Trophoblast cell (in vitro differentiated cells and primary cell): ENCODE measurements around the gene IRF7.

Experiments used
- DNase-seq, 2 donors: peaks; one replicate each; pipeline ENCODE4 v3.0.0-alpha.2; 2016
- H2AFZ ChIP-seq: 2 replicates; pipeline ENCODE4 v1.6.1; 2013; ENCODE audit warnings: low read length, moderate library complexity, mild to moderate bottlenecking; ENCODE audit not compliant: insufficient read depth, poor library complexity
- H2AK5ac ChIP-seq: 2 replicates; pipeline ENCODE4 v1.6.1; 2013; ENCODE audit warnings: mild to moderate bottlenecking, low read length
- H2BK120ac ChIP-seq: 2 replicates; pipeline ENCODE4 v1.6.1; 2013; ENCODE audit warnings: low read length, mild to moderate bottlenecking, moderate library complexity; ENCODE audit not compliant: insufficient read depth, poor library complexity
- H2BK12ac ChIP-seq: 2 replicates; pipeline ENCODE4 v1.6.1; 2013; ENCODE audit warnings: mild to moderate bottlenecking, low read length, moderate library complexity
- H2BK5ac ChIP-seq: 2 replicates; pipeline ENCODE4 v1.6.1; 2013; ENCODE audit warnings: low read length, low read depth, moderate library complexity, mild to moderate bottlenecking; ENCODE audit not compliant: poor library complexity
- H3K14ac ChIP-seq: 2 replicates; pipeline ENCODE4 v1.6.1; 2013; ENCODE audit warnings: mild to moderate bottlenecking, low read length
- H3K18ac ChIP-seq: 2 replicates; pipeline ENCODE4 v1.6.1; 2013; ENCODE audit warnings: mild to moderate bottlenecking, low read length
- H3K23ac ChIP-seq: 2 replicates; pipeline ENCODE4 v1.6.1; 2013; ENCODE audit warnings: low read length
- H3K27ac ChIP-seq: 2 replicates; pipeline ENCODE4 v1.5.1; 2013; ENCODE audit warnings: low read depth, mild to moderate bottlenecking, inconsistent platforms, low read length, moderate library complexity
- H3K27me3 ChIP-seq: 2 replicates; pipeline ENCODE4 v1.6.1; 2013; ENCODE audit warnings: inconsistent platforms, mild to moderate bottlenecking, low read length, moderate library complexity; ENCODE audit not compliant: insufficient read depth
- H3K36me3 ChIP-seq, 2 experiments: 1 replicate in 1 of 2; 2 replicates in 1 of 2; pipeline ENCODE4 v1.6.1; 2013; ENCODE audit warnings: low read length in 2 of 2, mild to moderate bottlenecking in 2 of 2, moderate library complexity in 1 of 2; ENCODE audit not compliant: insufficient read depth in 2 of 2, control insufficient read depth in 1 of 2
- H3K4ac ChIP-seq: 2 replicates; pipeline ENCODE4 v1.6.1; 2013; ENCODE audit warnings: low read depth, mild to moderate bottlenecking, low read length, moderate library complexity
- H3K4me1 ChIP-seq, 2 experiments: 1 replicate in 1 of 2; 2 replicates in 1 of 2; pipeline ENCODE4 v1.6.1; 2013; ENCODE audit warnings: low read length in 2 of 2, mild to moderate bottlenecking in 2 of 2, moderate library complexity in 1 of 2; ENCODE audit not compliant: insufficient read depth in 2 of 2, control insufficient read depth in 1 of 2
- H3K4me2 ChIP-seq: 2 replicates; pipeline ENCODE4 v1.6.1; 2013; ENCODE audit warnings: inconsistent platforms, mild to moderate bottlenecking, low read length, moderate library complexity
- H3K4me3 ChIP-seq: 2 replicates; pipeline ENCODE4 v1.5.1; 2013; ENCODE audit warnings: mild to moderate bottlenecking, low read depth, low read length, inconsistent platforms
- H3K79me1 ChIP-seq: one replicate; pipeline ENCODE4 v1.6.1; 2013; ENCODE audit warnings: low read length
- H3K79me2 ChIP-seq: 2 replicates; pipeline ENCODE4 v1.6.1; 2013; ENCODE audit warnings: low read length, mild to moderate bottlenecking; ENCODE audit not compliant: control insufficient read depth, insufficient read depth, poor library complexity
- H3K9ac ChIP-seq: 2 replicates; pipeline ENCODE4 v1.6.1; 2013; ENCODE audit warnings: mild to moderate bottlenecking, low read length
- H3K9me3 ChIP-seq: 2 replicates; pipeline ENCODE4 v1.6.1; 2013; ENCODE audit warnings: low read depth, mild to moderate bottlenecking, control low read depth, inconsistent platforms, low read length; ENCODE audit not compliant: insufficient read depth
- H4K12ac ChIP-seq: 2 replicates; pipeline ENCODE4 v1.6.1; 2013; ENCODE audit warnings: low read depth, mild to moderate bottlenecking, low read length, moderate library complexity
- H4K8ac ChIP-seq: 2 replicates; pipeline ENCODE4 v1.6.1; 2013; ENCODE audit warnings: low read depth, mild to moderate bottlenecking, low read length, moderate library complexity
- H4K91ac ChIP-seq: one replicate; pipeline ENCODE4 v1.6.1; 2013; ENCODE audit warnings: low read depth, mild to moderate bottlenecking, low read length, moderate library complexity
- WGBS: extraction: QIAGEN DNeasy Blood & Tissue Kit; methylation state at CpG from one replicate; pipeline ENCODE4 v1.1.7; 2013; ENCODE audit warnings: missing lambda C conversion rate; ENCODE audit not compliant: insufficient read length, insufficient coverage; ENCODE audit errors: extremely low coverage; 5-methylcytosine and 5-hydroxymethylcytosine counted together

IRF7 gene

DNA sequence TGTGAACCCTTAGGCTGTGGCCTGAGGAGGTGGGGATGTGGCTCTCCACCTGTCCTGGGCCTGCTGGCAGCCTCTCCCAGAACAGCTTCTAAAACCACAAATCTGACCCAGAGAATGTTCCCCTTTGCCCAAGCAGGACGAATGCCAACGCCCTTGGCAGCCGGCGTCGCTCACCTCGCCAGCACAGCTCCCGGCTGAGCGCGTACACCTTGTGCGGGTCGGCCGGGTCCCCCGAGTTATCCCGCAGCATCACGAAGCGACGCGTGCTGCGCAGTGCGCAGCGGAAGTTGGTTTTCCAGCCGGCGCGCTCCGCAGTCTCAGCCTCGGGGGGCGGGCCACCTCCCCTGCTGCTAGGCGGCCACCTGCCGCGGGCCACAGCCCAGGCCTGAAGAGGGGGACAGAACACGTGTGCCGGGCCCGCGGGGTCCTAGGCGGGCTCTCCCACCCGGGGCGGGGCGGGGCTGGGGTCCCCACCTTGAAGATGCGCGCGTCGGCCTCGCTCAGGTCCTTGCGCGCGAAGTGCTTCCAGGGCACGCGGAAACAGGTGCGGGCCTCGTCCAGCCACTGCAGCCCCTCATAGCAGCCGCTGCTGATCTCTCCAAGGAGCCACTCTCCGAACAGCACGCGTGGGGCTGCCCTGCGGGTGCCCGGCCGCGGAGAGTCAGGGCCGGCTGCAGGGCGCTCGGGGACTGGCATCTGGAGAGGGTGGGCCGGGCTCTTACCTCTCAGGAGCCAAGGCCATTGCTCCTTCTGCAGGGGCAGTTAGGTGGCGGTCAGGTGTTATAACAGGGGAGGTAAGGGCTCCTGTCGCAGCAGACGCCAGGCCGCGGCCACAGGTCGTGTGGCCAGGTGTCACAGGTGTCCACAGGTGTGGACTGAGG is 887 bp downstream of the IRF7 start:
- H3K18ac ChIP-seq: peak overlapping the region; percentile 34
- H2BK12ac ChIP-seq: no peak overlapping the region
- H3K14ac ChIP-seq: peak overlapping the region; percentile 23
- H3K4ac ChIP-seq: no peak overlapping the region
- no peak overlapping the region for H3K23ac ChIP-seq
- peaks cover 2% of the 10 kb centered on the region for H3K79me1 ChIP-seq
- H3K27me3 ChIP-seq: no peaks in the 10 kb centered on the region
- no peaks in the 10 kb centered on the region for H3K79me2 ChIP-seq
- H4K8ac ChIP-seq: peak overlapping the region; percentile 15
- peak overlapping the region; percentile 84 for H3K4me2 ChIP-seq
- H2AFZ ChIP-seq: peak overlapping the region; percentile 3
- H4K91ac ChIP-seq: no peak overlapping the region
- no peak overlapping the region for H4K12ac ChIP-seq
- no peak overlapping the region for H2BK5ac ChIP-seq
- peaks cover 1% of the 10 kb centered on the region for H3K9me3 ChIP-seq
- peaks cover 58 to 59% of the 10 kb centered on the region in 2 experiments for H3K36me3 ChIP-seq
- DNase-seq: peak in 1 of 2 donors; percentile 12
- H3K4me3 ChIP-seq: peak overlapping the region; percentile 84
- no CpG with 5 or more reads among the region's 68 CpGs for WGBS
- no peak overlapping the region for H3K27ac ChIP-seq
- peak overlapping the region; percentile 50 for H3K9ac ChIP-seq
- no peak overlapping the region for H2BK120ac ChIP-seq
- peaks cover 9 to 17% of the 10 kb centered on the region in 2 experiments for H3K4me1 ChIP-seq
- H2AK5ac ChIP-seq: peak overlapping the region; percentile 54

DNA sequence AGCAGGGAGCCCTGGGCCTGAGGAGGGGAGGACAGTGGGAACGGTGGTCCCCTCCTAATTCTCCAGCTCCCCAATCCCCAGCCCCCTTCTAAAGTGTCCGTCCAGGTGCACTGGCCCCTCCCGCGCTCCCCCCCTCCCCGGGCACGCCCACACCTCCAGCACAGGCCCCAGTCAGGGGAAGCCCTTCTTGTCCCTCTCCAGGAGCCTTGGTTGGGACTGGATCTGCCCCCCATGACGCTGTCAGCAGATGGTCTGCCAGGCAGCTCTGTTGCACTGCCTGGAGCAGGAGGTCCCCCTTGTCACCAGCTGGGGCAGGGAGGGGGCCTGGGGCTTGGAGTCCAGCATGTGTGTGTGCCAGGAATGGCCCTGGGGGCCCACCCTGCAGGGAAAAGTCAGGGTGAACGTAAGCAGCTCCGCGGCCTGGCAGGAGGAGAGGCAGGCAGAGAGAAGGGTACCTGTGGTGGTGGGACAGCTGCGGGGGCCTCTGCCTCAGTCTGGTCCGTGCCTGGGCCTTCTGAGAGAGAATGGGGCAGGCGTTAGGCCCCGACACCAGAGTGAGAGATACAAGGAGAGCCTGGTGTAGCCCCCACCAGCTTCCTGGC is 1.6 kb downstream of the IRF7 start:
- WGBS: no CpG with 5 or more reads among the region's 14 CpGs
- Histone ChIP-seq H3K4me3 (no peak overlapping the region), H3K9me3 (peaks cover 1% of the 10 kb centered on the region), H3K18ac (no peak overlapping the region), H3K36me3 (peaks cover 61% of the 10 kb centered on the region in 2 experiments), H3K4me1 (peaks cover 9 to 17% of the 10 kb centered on the region in 2 experiments), H2BK120ac (no peak overlapping the region), H3K9ac (no peak overlapping the region), H2BK12ac (no peak overlapping the region), H3K27ac (no peak overlapping the region), H2AFZ (no peak overlapping the region), H3K79me2 (no peaks in the 10 kb centered on the region), H3K23ac (no peak overlapping the region), H3K14ac (no peak overlapping the region), H3K27me3 (no peaks in the 10 kb centered on the region), H3K4me2 (no peak overlapping the region), H4K12ac (no peak overlapping the region), H2BK5ac (no peak overlapping the region), H2AK5ac (no peak overlapping the region), H3K4ac (no peak overlapping the region), H4K91ac (no peak overlapping the region), H3K79me1 (peaks cover 2% of the 10 kb centered on the region), H4K8ac (no peak overlapping the region)
- peak in 1 of 2 donors; percentile 13 for DNase-seq

DNA sequence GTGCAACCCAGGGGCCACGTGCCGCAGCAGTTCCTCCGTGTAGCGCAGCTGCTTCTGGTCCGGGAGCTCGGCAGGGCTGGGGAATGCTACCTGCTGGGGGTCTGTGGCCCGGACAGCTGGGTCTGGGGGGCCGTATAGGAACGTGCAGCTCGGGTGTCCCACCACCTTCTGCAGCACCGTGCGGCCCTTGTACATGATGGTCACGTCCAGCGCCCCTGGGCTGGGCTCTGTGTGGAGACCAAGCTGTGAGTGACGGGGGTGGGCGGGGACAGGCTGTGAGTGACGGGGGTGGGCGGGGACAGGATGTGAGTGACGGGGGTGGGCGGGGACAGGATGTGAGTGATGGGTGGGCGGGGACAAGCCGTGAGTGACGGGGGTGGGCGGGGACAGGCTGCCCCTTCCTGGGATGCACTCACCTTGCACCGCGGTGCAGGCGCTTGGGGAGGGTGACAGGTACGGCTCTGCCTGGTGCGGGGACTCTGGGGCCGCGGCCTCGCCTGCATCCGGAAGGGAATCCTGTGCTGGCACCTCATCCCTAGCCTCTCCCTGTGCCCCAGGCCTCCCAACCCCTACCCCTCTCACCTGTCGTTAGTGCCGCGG is 2.3 kb downstream of the IRF7 start:
- DNase-seq: peak; percentile 76 to 80
- Histone ChIP-seq H3K79me1 (peaks cover 2% of the 10 kb centered on the region), H3K18ac (no peak overlapping the region), H3K27ac (no peak overlapping the region), H3K36me3 (peaks cover 66% of the 10 kb centered on the region in 2 experiments), H4K12ac (no peak overlapping the region), H3K9me3 (peaks cover 1% of the 10 kb centered on the region), H2BK120ac (no peak overlapping the region), H3K79me2 (no peaks in the 10 kb centered on the region), H3K4me2 (no peak overlapping the region), H2BK12ac (no peak overlapping the region), H2AK5ac (no peak overlapping the region), H3K14ac (no peak overlapping the region), H3K27me3 (no peaks in the 10 kb centered on the region), H3K9ac (no peak overlapping the region), H3K4ac (no peak overlapping the region), H2AFZ (no peak overlapping the region), H4K91ac (no peak overlapping the region), H4K8ac (no peak overlapping the region), H3K4me3 (no peak overlapping the region), H2BK5ac (no peak overlapping the region), H3K23ac (no peak overlapping the region), H3K4me1 (peaks cover 9 to 17% of the 10 kb centered on the region in 2 experiments)
- no CpG with 5 or more reads among the region's 36 CpGs for WGBS

DNA sequence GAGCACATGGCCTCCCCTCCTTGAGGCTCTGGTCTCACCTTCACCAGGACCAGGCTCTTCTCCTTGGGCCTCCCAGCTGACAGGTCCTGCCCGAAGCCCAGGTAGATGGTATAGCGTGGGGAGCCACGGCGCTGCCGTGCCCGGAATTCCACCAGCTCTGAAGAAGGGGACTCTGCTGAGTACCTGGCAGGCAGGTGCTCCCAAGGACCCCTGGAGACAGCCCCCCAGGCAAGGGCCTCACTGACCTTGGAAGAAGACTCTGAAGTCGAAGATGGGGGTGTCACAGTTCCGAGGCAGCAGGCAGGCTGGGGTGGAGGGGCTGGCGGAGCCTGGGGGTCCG is 2.8 kb downstream of the IRF7 start:
- H4K8ac ChIP-seq: no peak overlapping the region
- H2BK120ac ChIP-seq: no peak overlapping the region
- no peak overlapping the region for H3K27ac ChIP-seq
- H3K9me3 ChIP-seq: peaks cover 1% of the 10 kb centered on the region
- no peak overlapping the region for H4K91ac ChIP-seq
- peaks cover 66% of the 10 kb centered on the region in 2 experiments for H3K36me3 ChIP-seq
- no peak overlapping the region for H3K4me3 ChIP-seq
- H3K27me3 ChIP-seq: no peaks in the 10 kb centered on the region
- no peak overlapping the region for H3K4me2 ChIP-seq
- H2AK5ac ChIP-seq: no peak overlapping the region
- H2BK5ac ChIP-seq: no peak overlapping the region
- no peak overlapping the region for H2AFZ ChIP-seq
- no CpG with 5 or more reads among the region's 10 CpGs for WGBS
- peaks cover 9 to 17% of the 10 kb centered on the region in 2 experiments for H3K4me1 ChIP-seq
- H3K79me2 ChIP-seq: no peaks in the 10 kb centered on the region
- no peak overlapping the region for H3K4ac ChIP-seq
- H3K23ac ChIP-seq: no peak overlapping the region
- no peak overlapping the region for H4K12ac ChIP-seq
- H2BK12ac ChIP-seq: no peak overlapping the region
- H3K18ac ChIP-seq: no peak overlapping the region
- H3K14ac ChIP-seq: no peak overlapping the region
- peaks cover 2% of the 10 kb centered on the region for H3K79me1 ChIP-seq
- H3K9ac ChIP-seq: no peak overlapping the region
- no peak for DNase-seq
